Upper lobe of right lung (tissue), 1 donor: Measurements from ENCODE around the gene ECI1. TPM values are rescaled to one million over a fixed set of nuclear protein-coding genes. Genes with fewer than 3 reads are reported as not detected.

ENCODE experiments used
- ATAC-seq: fragments of 200-7000 bp; cut with Tn5 transposase; one replicate; pipeline ENCODE4 v1.9.1; 2020; ENCODE audit warnings: mild to moderate bottlenecking, moderate library complexity
- DNase-seq: peaks from one replicate; pipeline ENCODE4 v3.0.0-alpha.2; 2020
- H3K27ac ChIP-seq: fragments of 200-600 bp; one replicate; pipeline ENCODE4 v1.8.0; 2022
- H3K27me3 ChIP-seq: fragments of 200-600 bp; one replicate; pipeline ENCODE4 v1.8.0; 2022; ENCODE audit warnings: mild to moderate bottlenecking
- H3K36me3 ChIP-seq: fragments of 200-600 bp; one replicate; pipeline ENCODE4 v1.8.0; 2022
- H3K4me1 ChIP-seq: fragments of 200-600 bp; one replicate; pipeline ENCODE4 v1.8.0; 2022
- H3K4me3 ChIP-seq: fragments of 200-600 bp; one replicate; pipeline ENCODE4 v1.8.0; 2022; ENCODE audit warnings: mild to moderate bottlenecking
- H3K9me3 ChIP-seq: fragments of 200-600 bp; one replicate; pipeline ENCODE4 v1.8.0; 2022
- intact Hi-C: fragments of 100-400 bp; cut with DNase I; formaldehyde crosslinking; loops from one replicate; pipeline ENCODE4 v1.11.0; 2022
- microRNA-seq: library from miRNA; unstranded; fragments of <30 nt; microRNA quantifications from one replicate; pipeline ENCODE4 v1.2.0, GENCODE V29; 2020; ENCODE audit warnings: borderline microRNAs expressed
- total RNA-seq: library from RNA; stranded (reverse); fragmentation: NEBNext Ultra II Directional; extraction: Animal tissue kit (Norgen Biotek cat#: 25700); gene quantifications from one replicate; pipeline ENCODE4 v1.2.1, GENCODE V29; 2021
- TF ChIP-seq, protein P1 (sequence below): fragments of 200-600 bp; IDR thresholded peaks from one replicate; pipeline ENCODE4 v1.8.0; 2022; ENCODE audit warnings: antibody characterized with exemption
- donor health status: DM: no; HTN: yes; CAD: no; lungs with severe emphysema.

Gene ECI1
- total RNA-seq, 1 donor from 2014 or later = 46.2 TPM

GRCh38 chr16:2190659-2191445 is 60.5 kb downstream of the ECI1 start:
- ATAC-seq = no peak
- no peak for DNase-seq
- Histone ChIP-seq H3K9me3 (no peaks in the 10 kb centered on the region), H3K36me3 (no peaks in the 10 kb centered on the region), H3K4me1 (peaks cover 10% of the 10 kb centered on the region), H3K27me3 (peaks cover 22% of the 10 kb centered on the region), H3K4me3 (no peak overlapping the region), H3K27ac (no peak overlapping the region)
- TF ChIP-seq, protein P1, sequence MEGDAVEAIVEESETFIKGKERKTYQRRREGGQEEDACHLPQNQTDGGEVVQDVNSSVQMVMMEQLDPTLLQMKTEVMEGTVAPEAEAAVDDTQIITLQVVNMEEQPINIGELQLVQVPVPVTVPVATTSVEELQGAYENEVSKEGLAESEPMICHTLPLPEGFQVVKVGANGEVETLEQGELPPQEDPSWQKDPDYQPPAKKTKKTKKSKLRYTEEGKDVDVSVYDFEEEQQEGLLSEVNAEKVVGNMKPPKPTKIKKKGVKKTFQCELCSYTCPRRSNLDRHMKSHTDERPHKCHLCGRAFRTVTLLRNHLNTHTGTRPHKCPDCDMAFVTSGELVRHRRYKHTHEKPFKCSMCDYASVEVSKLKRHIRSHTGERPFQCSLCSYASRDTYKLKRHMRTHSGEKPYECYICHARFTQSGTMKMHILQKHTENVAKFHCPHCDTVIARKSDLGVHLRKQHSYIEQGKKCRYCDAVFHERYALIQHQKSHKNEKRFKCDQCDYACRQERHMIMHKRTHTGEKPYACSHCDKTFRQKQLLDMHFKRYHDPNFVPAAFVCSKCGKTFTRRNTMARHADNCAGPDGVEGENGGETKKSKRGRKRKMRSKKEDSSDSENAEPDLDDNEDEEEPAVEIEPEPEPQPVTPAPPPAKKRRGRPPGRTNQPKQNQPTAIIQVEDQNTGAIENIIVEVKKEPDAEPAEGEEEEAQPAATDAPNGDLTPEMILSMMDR = no peak
- intact Hi-C loops = no loop called here

- DNase-seq = no peak
These were observed 61.3 kb downstream of the ECI1 start for GRCh38 chr16:2190002-2190658.

More at GRCh38 chr16:2190002-2190658, 61.3 kb downstream of the ECI1 start:
- Histone ChIP-seq H3K27me3 (peaks cover 15% of the 10 kb centered on the region), H3K9me3 (no peaks in the 10 kb centered on the region), H3K36me3 (no peaks in the 10 kb centered on the region), H3K4me1 (peaks cover 2% of the 10 kb centered on the region), H3K4me3 (no peak overlapping the region), H3K27ac (no peak overlapping the region)
- intact Hi-C loops = no loop called here
- TF ChIP-seq, protein P1 = no peak
- no peak for ATAC-seq

Small RNAs within 50 kb of the gene (microRNA-seq; reads per million reads assigned to microRNA genes)
- not detected for gene MIR3677
- not detected for gene MIR4717

Other genes with a start within 250 kb of the ECI1 start
- 38.2 TPM for gene ZNF598, start 241.8 kb downstream of the ECI1 start, total RNA-seq
- not detected for gene NPW, start 231.8 kb downstream of the ECI1 start, total RNA-seq
- gene NHERF2, start 224.7 kb downstream of the ECI1 start, total RNA-seq = 363 TPM
- gene NTHL1, start 203.8 kb downstream of the ECI1 start, total RNA-seq = 26.4 TPM
- 119 TPM for gene TSC2, start 203.6 kb downstream of the ECI1 start, total RNA-seq
- 84.8 TPM for gene PKD1, start 115.7 kb downstream of the ECI1 start, total RNA-seq
- gene RAB26, start 103.0 kb downstream of the ECI1 start, total RNA-seq = 0.67 TPM
- 64.3 TPM for gene TRAF7, start 95.8 kb downstream of the ECI1 start, total RNA-seq
- 0.06 TPM for gene CASKIN1, start 55.0 kb downstream of the ECI1 start, total RNA-seq
- 29.9 TPM for gene MLST8, start 46.1 kb downstream of the ECI1 start, total RNA-seq
- gene BRICD5, start 40.7 kb downstream of the ECI1 start, total RNA-seq = 7.5 TPM
- 15.0 TPM for gene PGP, start 36.7 kb downstream of the ECI1 start, total RNA-seq
- gene E4F1, start 28.0 kb downstream of the ECI1 start, total RNA-seq = 22.6 TPM
- 0.78 TPM for gene DNASE1L2, start 15.1 kb downstream of the ECI1 start, total RNA-seq
- 116 TPM for gene RNPS1, start 16.5 kb upstream of the ECI1 start, total RNA-seq
- gene ABCA3, start 89.1 kb upstream of the ECI1 start, total RNA-seq = 598 TPM
- 3.6 TPM for gene CCNF, start 177.9 kb upstream of the ECI1 start, total RNA-seq
- not detected for gene TEDC2, start 208.5 kb upstream of the ECI1 start, total RNA-seq
- not detected for gene NTN3, start 219.7 kb upstream of the ECI1 start, total RNA-seq
- 43.7 TPM for gene TBC1D24, start 223.5 kb upstream of the ECI1 start, total RNA-seq